Upper lobe of right lung (tissue), 1 donor: Measurements from ENCODE around the gene BRD7. TPM values are rescaled to one million over a fixed set of nuclear protein-coding genes. Genes with fewer than 3 reads are reported as not detected.

Experiments used
- ATAC-seq: fragments of 200-7000 bp; cut with Tn5 transposase; one replicate; pipeline ENCODE4 v1.9.1; 2020; ENCODE audit warnings: mild to moderate bottlenecking, moderate library complexity
- DNase-seq: peaks from one replicate; pipeline ENCODE4 v3.0.0-alpha.2; 2020
- H3K27ac ChIP-seq: fragments of 200-600 bp; one replicate; pipeline ENCODE4 v1.8.0; 2022
- H3K27me3 ChIP-seq: fragments of 200-600 bp; one replicate; pipeline ENCODE4 v1.8.0; 2022; ENCODE audit warnings: mild to moderate bottlenecking
- H3K36me3 ChIP-seq: fragments of 200-600 bp; one replicate; pipeline ENCODE4 v1.8.0; 2022
- H3K4me1 ChIP-seq: fragments of 200-600 bp; one replicate; pipeline ENCODE4 v1.8.0; 2022
- H3K4me3 ChIP-seq: fragments of 200-600 bp; one replicate; pipeline ENCODE4 v1.8.0; 2022; ENCODE audit warnings: mild to moderate bottlenecking
- H3K9me3 ChIP-seq: fragments of 200-600 bp; one replicate; pipeline ENCODE4 v1.8.0; 2022
- CTCF ChIP-seq: fragments of 200-600 bp; IDR thresholded peaks from one replicate; pipeline ENCODE4 v1.8.0; 2022; ENCODE audit warnings: antibody characterized with exemption
- intact Hi-C: fragments of 100-400 bp; cut with DNase I; formaldehyde crosslinking; loops from one replicate; pipeline ENCODE4 v1.11.0; 2022
- total RNA-seq: library from RNA; stranded (reverse); fragmentation: NEBNext Ultra II Directional; extraction: Animal tissue kit (Norgen Biotek cat#: 25700); gene quantifications from one replicate; pipeline ENCODE4 v1.2.1, GENCODE V29; 2021
- donor health status: DM: no; HTN: yes; CAD: no; lungs with severe emphysema.

Gene BRD7
- total RNA-seq, 1 donor from 2014 or later = 62.9 TPM

GRCh38 chr16:50293994-50294855, 74.6 kb downstream of the BRD7 start:
- Histone ChIP-seq H3K27ac (no peak overlapping the region), H3K4me1 (no peaks in the 10 kb centered on the region), H3K9me3 (no peaks in the 10 kb centered on the region), H3K36me3 (peaks cover 63% of the 10 kb centered on the region), H3K27me3 (no peaks in the 10 kb centered on the region), H3K4me3 (no peak overlapping the region)
- ATAC-seq (no peak), DNase-seq (peak; percentile 51)
- intact Hi-C loops = no loop called here
- no peak for TF ChIP-seq CTCF

- Histone ChIP-seq H3K9me3 (no peaks in the 10 kb centered on the region), H3K36me3 (peaks cover 65% of the 10 kb centered on the region), H3K27ac (no peak overlapping the region), H3K4me3 (no peak overlapping the region), H3K27me3 (no peaks in the 10 kb centered on the region), H3K4me1 (no peaks in the 10 kb centered on the region)
- DNase-seq (no peak), ATAC-seq (no peak)
- intact Hi-C loops = no loop called here
- TF ChIP-seq CTCF = no peak
These were observed 75.6 kb downstream of the BRD7 start for GRCh38 chr16:50293041-50293783.

GRCh38 chr16:50292566-50292948, 76.2 kb downstream of the BRD7 start:
- H3K9me3 ChIP-seq = no peaks in the 10 kb centered on the region
- no peak for DNase-seq
- no peak overlapping the region for H3K4me3 ChIP-seq
- intact Hi-C loops = no loop called here
- peaks cover 67% of the 10 kb centered on the region for H3K36me3 ChIP-seq
- H3K27me3 ChIP-seq = no peaks in the 10 kb centered on the region
- H3K4me1 ChIP-seq = no peaks in the 10 kb centered on the region
- H3K27ac ChIP-seq = no peak overlapping the region
- ATAC-seq = no peak
- no peak for TF ChIP-seq CTCF

GRCh38 chr16:50291719-50292565, 76.8 kb downstream of the BRD7 start:
- Histone ChIP-seq H3K36me3 (peaks cover 62% of the 10 kb centered on the region), H3K4me3 (no peak overlapping the region), H3K27ac (no peak overlapping the region), H3K27me3 (no peaks in the 10 kb centered on the region), H3K4me1 (no peaks in the 10 kb centered on the region), H3K9me3 (no peaks in the 10 kb centered on the region)
- intact Hi-C loops = no loop called here
- no peak for DNase-seq
- no peak for TF ChIP-seq CTCF
- no peak for ATAC-seq

GRCh38 chr16:50290856-50291255, 77.9 kb downstream of the BRD7 start:
- Histone ChIP-seq H3K4me3 (no peak overlapping the region), H3K9me3 (no peaks in the 10 kb centered on the region), H3K4me1 (no peaks in the 10 kb centered on the region), H3K27ac (no peak overlapping the region), H3K27me3 (no peaks in the 10 kb centered on the region), H3K36me3 (peaks cover 57% of the 10 kb centered on the region)
- no peak for DNase-seq
- intact Hi-C loops = no loop called here
- TF ChIP-seq CTCF = no peak
- no peak for ATAC-seq
